ENCODE results near the gene SRD5A3. TPM values are rescaled to one million over a fixed set of nuclear protein-coding genes. Genes with fewer than 3 reads are reported as not detected.

SRD5A3 gene
- total and polyA plus RNA-seq, 2 donors (not counting 3 experiments of a cell fraction or from before 2014, with no cell fraction given) = 23.6 to 24.3 TPM

- dilution Hi-C loops (cut with MboI; ENCODE audit: extremely low pct_ligation_motif_present, low sequenced_read_pairs) (no loop called here), intact Hi-C loops (cut with micrococcal nuclease) (no loop called here)
- Histone ChIP-seq H3K9me3 (replicated peaks; ENCODE audit: control insufficient read depth, insufficient read depth, low read length) (no peaks in the 10 kb centered on the region), H3K9me1 (replicated peaks; ENCODE audit: control insufficient read depth, extremely low read depth, insufficient read depth, low read length) (no peaks in the 10 kb centered on the region), H3K4me2 (ENCODE audit: insufficient read depth, low read length) (no peak overlapping the region), H4K20me1 (replicated peaks; ENCODE audit: control insufficient read depth, extremely low read depth, insufficient read depth, low read length) (peaks cover 22% of the 10 kb centered on the region), H3K27me3 (ENCODE audit: control insufficient read depth in 2 of 2, insufficient read depth in 2 of 2, low read length in 2 of 2) (no peaks in the 10 kb centered on the region), H3K36me3 (ENCODE audit: control insufficient read depth in 2 of 2, extremely low read depth in 1 of 2, insufficient read depth in 2 of 2, low read length in 2 of 2) (peaks cover 9 to 22% of the 10 kb centered on the region in 2 experiments), H3K79me2 (ENCODE audit: control insufficient read depth, insufficient read depth, low read length) (peaks cover 97% of the 10 kb centered on the region), H3K27ac (ENCODE audit: insufficient read depth, low read depth, low read length) (no peak overlapping the region), H3K4me3 (replicated peaks in 1 of 3; ENCODE audit: insufficient read depth in 1 of 3, low read depth in 1 of 3, low read length in 3 of 3) (no peak overlapping the region), H3K4me1 (ENCODE audit: control insufficient read depth, extremely low read depth, insufficient read depth, low read length) (no peaks in the 10 kb centered on the region), H2AFZ (ENCODE audit: low read depth, low read length) (no peak overlapping the region), H3K9ac (replicated peaks; ENCODE audit: extremely low read depth, insufficient read depth, low read length) (no peak overlapping the region)
- BruUV-seq (replicated peaks) = no TSS peak
- CTCF ChIA-PET = interaction anchor here (3.0 kb wide), 1 partner anchor 9 kb away, joined by 12 read pairs; no protein-coding TSS in a partner anchor
- no peak for DNase-seq (ENCODE audit: low read depth, low spot score)
- POLR2A ChIA-PET = no interaction called here
- TF ChIP-seq GATA2 (IDR thresholded peaks at IDR 0.05; ENCODE audit: insufficient read depth, insufficient read length, low read depth, low read length) (no peak), POLR2AphosphoS5 (IDR thresholded peaks at IDR 0.05; ENCODE audit: insufficient read depth, low read depth, low read length) (no peak), EZH2 (IDR thresholded peaks at IDR 0.05; ENCODE audit: borderline replicate concordance, low read depth, low read length, severe bottlenecking) (no peak), POLR2A (IDR thresholded peaks at IDR 0.05; ENCODE audit: low read depth, low read length) (no peak), FOS (IDR thresholded peaks at IDR 0.05; ENCODE audit: borderline replicate concordance, insufficient read depth, low read length) (no peak), JUN (IDR thresholded peaks at IDR 0.05; ENCODE audit: borderline replicate concordance, insufficient read depth, insufficient read length, low read depth) (no peak), MYC (IDR thresholded peaks at IDR 0.05; ENCODE audit: low read depth, low read length) (no peak), MAX (IDR thresholded peaks at IDR 0.05; ENCODE audit: insufficient read depth, insufficient read length) (no peak)
- TF ChIP-seq, protein P1, sequence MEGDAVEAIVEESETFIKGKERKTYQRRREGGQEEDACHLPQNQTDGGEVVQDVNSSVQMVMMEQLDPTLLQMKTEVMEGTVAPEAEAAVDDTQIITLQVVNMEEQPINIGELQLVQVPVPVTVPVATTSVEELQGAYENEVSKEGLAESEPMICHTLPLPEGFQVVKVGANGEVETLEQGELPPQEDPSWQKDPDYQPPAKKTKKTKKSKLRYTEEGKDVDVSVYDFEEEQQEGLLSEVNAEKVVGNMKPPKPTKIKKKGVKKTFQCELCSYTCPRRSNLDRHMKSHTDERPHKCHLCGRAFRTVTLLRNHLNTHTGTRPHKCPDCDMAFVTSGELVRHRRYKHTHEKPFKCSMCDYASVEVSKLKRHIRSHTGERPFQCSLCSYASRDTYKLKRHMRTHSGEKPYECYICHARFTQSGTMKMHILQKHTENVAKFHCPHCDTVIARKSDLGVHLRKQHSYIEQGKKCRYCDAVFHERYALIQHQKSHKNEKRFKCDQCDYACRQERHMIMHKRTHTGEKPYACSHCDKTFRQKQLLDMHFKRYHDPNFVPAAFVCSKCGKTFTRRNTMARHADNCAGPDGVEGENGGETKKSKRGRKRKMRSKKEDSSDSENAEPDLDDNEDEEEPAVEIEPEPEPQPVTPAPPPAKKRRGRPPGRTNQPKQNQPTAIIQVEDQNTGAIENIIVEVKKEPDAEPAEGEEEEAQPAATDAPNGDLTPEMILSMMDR (IDR thresholded peaks at IDR 0.05; ENCODE audit: extremely low read depth in 1 of 2, insufficient read depth in 1 of 2, low read depth in 1 of 2, low read length in 2 of 2) = no peak
- FAIRE-seq = no peak
Observed at GRCh38 chr4:55407764-55408163, 61.7 kb downstream of the SRD5A3 start.
